Colonic mucosa (tissue), 4 donors: ENCODE measurements around the gene SLC5A3. TPM values are rescaled to one million over a fixed set of nuclear protein-coding genes. Genes with fewer than 3 reads are reported as not detected.

Experiments
- DNase-seq: peaks from one replicate; pipeline ENCODE4 v3.0.0-alpha.2; 2020
- H3K27ac ChIP-seq: fragments of 200-600 bp; one replicate; pipeline ENCODE4 v1.8.0; 2021
- H3K27me3 ChIP-seq: fragments of 200-600 bp; one replicate; pipeline ENCODE4 v1.8.0; 2021
- H3K36me3 ChIP-seq: fragments of 200-600 bp; one replicate; pipeline ENCODE4 v1.8.0; 2021
- H3K4me1 ChIP-seq: fragments of 200-600 bp; one replicate; pipeline ENCODE4 v1.8.0; 2021; ENCODE audit warnings: mild to moderate bottlenecking
- H3K4me3 ChIP-seq: fragments of 200-600 bp; one replicate; pipeline ENCODE4 v1.8.0; 2021
- H3K9ac ChIP-seq, 2 donors: one replicate each; pipeline ENCODE4 v1.7.0; 2013; ENCODE audit warnings: control low read depth in 2 of 2, low read depth in 2 of 2, low read length in 2 of 2
- H3K9me3 ChIP-seq: fragments of 200-600 bp; one replicate; pipeline ENCODE4 v1.8.0; 2021
- intact Hi-C: fragments of 100-400 bp; cut with DNase I; formaldehyde crosslinking; loops from one replicate; pipeline ENCODE4 v1.14.1; 2022
- total RNA-seq, 2 donors: library from RNA; stranded (reverse); fragmentation: NEBNext Ultra II Directional in 1 of 2; extraction: Animal tissue kit (Norgen Biotek cat#: 25700) in 1 of 2; gene quantifications; one replicate each; pipeline ENCODE4 v1.2.1, GENCODE V29; 2021
- TF ChIP-seq, protein P1 (sequence below): fragments of 200-600 bp; IDR thresholded peaks from one replicate; pipeline ENCODE4 v1.8.0; 2022; ENCODE audit warnings: antibody characterized with exemption, mild to moderate bottlenecking
- donor health status: healthy.
- donor health status: DM: no; HTN: no; CAD: no.
- donor health status: DM: no; HTN: no; CAD: no.

The SLC5A3 gene
- total RNA-seq, 2 donors from 2014 or later = 20.1 to 28.6 TPM

DNA sequence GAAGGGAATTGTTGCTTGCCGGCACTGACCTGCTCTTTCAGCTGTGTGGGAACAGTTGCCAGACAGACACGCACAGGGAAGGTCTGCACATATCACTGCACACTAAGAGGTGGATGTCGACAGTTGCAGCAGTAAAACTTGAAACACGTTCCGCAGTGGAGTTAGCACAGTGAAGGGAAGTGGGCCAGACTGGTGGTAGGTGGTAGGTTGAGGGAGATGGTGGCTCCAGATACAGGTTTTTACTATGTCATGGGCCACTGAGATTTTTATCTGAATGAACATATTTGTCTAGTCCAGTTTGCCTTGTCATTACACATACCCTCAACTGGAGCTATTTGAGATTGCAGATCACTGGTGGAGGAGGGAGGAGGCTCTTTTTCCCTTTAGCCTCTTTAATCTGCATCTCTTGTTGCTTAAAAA lies 13.5 kb downstream of the SLC5A3 start:
- H3K27ac ChIP-seq = no peak overlapping the region
- intact Hi-C loops = no loop called here

DNA sequence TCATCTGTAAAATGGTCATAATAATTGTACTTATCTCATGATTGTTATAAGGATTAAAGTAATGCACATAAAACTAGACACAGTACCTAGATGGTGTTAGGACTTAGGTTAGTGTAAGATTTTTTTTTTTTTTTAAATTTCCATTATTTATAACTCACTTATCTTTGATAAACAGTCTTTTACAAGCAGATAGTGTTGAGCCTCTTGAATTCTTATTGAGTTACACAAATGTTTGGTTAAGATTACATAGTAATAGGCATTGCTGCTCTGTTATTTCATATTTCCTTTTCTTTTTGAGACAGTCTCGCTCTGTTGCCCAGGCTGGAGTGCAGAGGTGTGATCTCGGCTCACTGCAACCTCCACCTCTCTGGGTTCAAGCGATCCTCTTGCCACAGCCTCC lies 15.4 kb downstream of the SLC5A3 start:
- Histone ChIP-seq H3K4me3 (no peak overlapping the region), H3K9ac (no peak overlapping the region), H3K36me3 (no peaks in the 10 kb centered on the region), H3K4me1 (peaks cover 5% of the 10 kb centered on the region), H3K27me3 (no peaks in the 10 kb centered on the region), H3K27ac (no peak overlapping the region), H3K9me3 (no peaks in the 10 kb centered on the region)
- no peak for DNase-seq
- TF ChIP-seq, protein P1, sequence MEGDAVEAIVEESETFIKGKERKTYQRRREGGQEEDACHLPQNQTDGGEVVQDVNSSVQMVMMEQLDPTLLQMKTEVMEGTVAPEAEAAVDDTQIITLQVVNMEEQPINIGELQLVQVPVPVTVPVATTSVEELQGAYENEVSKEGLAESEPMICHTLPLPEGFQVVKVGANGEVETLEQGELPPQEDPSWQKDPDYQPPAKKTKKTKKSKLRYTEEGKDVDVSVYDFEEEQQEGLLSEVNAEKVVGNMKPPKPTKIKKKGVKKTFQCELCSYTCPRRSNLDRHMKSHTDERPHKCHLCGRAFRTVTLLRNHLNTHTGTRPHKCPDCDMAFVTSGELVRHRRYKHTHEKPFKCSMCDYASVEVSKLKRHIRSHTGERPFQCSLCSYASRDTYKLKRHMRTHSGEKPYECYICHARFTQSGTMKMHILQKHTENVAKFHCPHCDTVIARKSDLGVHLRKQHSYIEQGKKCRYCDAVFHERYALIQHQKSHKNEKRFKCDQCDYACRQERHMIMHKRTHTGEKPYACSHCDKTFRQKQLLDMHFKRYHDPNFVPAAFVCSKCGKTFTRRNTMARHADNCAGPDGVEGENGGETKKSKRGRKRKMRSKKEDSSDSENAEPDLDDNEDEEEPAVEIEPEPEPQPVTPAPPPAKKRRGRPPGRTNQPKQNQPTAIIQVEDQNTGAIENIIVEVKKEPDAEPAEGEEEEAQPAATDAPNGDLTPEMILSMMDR = no peak
- intact Hi-C loops = no loop called here

More for the DNA sequence above, 13.5 kb downstream of the SLC5A3 start:
- Histone ChIP-seq H3K9ac (no peak overlapping the region), H3K4me1 (peaks cover 5% of the 10 kb centered on the region), H3K4me3 (no peak overlapping the region), H3K9me3 (no peaks in the 10 kb centered on the region), H3K27me3 (no peaks in the 10 kb centered on the region), H3K36me3 (no peaks in the 10 kb centered on the region)
- TF ChIP-seq, protein P1 = no peak
- DNase-seq = no peak

DNA sequence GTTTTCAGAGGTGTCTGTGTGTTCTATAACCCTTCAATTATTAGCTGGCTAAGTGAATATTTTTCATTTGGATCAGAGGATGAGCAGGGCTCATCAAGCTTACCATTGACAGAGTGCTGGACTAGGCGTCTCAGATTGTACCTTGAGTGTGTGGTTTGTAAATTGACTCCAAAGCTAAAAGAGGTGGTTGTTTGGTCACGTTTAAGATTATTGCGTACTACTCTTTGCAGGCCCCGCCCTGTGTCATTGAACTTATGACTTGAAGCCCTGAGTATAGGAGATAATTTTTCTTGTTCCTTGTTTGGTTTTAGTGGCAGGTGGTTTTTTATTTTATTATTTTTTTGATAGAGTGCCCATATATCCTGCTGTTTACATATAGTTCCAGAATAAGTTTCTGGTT lies 17.7 kb downstream of the SLC5A3 start:
- intact Hi-C loops = no loop called here
- no peak overlapping the region for H3K27ac ChIP-seq

DNA sequence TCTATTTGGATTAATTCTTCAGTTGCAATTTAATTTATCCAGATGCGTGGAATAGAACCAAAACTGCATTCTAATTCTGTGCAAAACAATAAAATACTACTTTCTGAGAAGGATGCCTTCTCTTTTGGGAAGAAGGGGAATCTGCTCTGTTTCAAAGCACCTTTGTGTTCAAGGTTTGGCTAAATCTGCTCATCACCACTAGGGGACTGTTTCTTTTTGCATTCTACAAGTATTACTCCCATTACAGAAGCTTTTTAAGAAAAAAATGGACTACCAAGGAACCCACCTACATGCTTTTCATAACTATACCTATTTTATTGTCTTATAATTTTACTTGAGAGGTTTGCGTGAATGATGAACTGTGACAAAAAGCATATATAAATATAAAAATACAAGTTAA lies 18.2 kb downstream of the SLC5A3 start:
- TF ChIP-seq, protein P1 = no peak
- Histone ChIP-seq H3K4me3 (no peak overlapping the region), H3K36me3 (peaks cover 4% of the 10 kb centered on the region), H3K9me3 (no peaks in the 10 kb centered on the region), H3K9ac (no peak overlapping the region), H3K27ac (no peak overlapping the region), H3K27me3 (no peaks in the 10 kb centered on the region), H3K4me1 (peaks cover 5% of the 10 kb centered on the region)
- no peak for DNase-seq
- intact Hi-C loops = no loop called here

More for the DNA sequence above, 17.7 kb downstream of the SLC5A3 start:
- H3K4me3 ChIP-seq = no peak overlapping the region
- DNase-seq = no peak
- H3K27me3 ChIP-seq = no peaks in the 10 kb centered on the region
- peaks cover 5% of the 10 kb centered on the region for H3K4me1 ChIP-seq
- H3K9me3 ChIP-seq = no peaks in the 10 kb centered on the region
- peaks cover 4% of the 10 kb centered on the region for H3K36me3 ChIP-seq
- no peak overlapping the region for H3K9ac ChIP-seq
- TF ChIP-seq, protein P1 = no peak

DNA sequence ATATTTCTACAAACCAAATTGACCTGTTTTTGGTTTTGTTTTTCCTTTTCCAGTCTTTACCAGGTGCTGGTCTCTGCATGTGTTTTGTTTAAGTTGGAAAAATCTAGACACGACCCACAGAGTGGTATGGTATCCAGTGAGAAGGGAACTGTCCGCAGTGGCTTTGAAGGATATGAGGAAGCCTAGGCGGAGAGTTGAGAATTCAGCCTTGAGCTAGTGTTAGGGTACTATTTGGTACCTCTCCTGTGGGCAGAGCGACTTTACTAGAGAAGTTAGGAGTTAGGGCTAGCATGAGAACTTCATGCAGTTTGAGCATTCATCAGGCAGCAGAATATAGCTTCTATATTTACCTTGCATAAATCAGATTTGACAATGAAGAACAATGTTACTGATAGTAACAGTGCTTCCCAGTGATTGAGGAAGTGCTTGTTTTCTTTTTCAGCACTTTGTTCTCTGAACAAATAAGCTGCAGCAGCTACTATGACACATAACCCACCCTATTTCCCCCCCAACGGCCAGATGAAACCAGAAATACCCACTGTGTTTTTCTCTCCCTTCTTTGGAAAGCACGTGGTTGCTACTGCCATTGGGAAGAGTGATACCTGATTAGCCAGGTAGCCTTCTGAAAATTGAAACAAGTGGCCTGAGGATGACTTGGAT lies 19.0 kb downstream of the SLC5A3 start:
- intact Hi-C loops = no loop called here
- TF ChIP-seq, protein P1 = no peak
- Histone ChIP-seq H3K4me3 (no peak overlapping the region), H3K36me3 (peaks cover 4% of the 10 kb centered on the region), H3K27ac (no peak overlapping the region), H3K9me3 (no peaks in the 10 kb centered on the region), H3K9ac (no peak overlapping the region), H3K4me1 (peaks cover 5% of the 10 kb centered on the region), H3K27me3 (no peaks in the 10 kb centered on the region)
- DNase-seq = no peak
